Stimulated activated CD8-positive, alpha-beta memory T cell treated with anti-CD3 and anti-CD28 coated beads, Interleukin-4, amount 100 ng/mL, for 4 hours (primary cell): Measurements from ENCODE around the gene WSB1.
"Not testable (repeated sequence)": the region's sequence is repeated elsewhere in the genome, so short reads cannot be mapped to it uniquely, and the experiment has no call there.

Experiments used
- DNase-seq, 2 donors: peaks; one replicate each; pipeline ENCODE4 v3.0.0-alpha.2; 2020; ENCODE audit warnings: low read depth in 2 of 2, low spot score in 1 of 2

Gene WSB1

DNA sequence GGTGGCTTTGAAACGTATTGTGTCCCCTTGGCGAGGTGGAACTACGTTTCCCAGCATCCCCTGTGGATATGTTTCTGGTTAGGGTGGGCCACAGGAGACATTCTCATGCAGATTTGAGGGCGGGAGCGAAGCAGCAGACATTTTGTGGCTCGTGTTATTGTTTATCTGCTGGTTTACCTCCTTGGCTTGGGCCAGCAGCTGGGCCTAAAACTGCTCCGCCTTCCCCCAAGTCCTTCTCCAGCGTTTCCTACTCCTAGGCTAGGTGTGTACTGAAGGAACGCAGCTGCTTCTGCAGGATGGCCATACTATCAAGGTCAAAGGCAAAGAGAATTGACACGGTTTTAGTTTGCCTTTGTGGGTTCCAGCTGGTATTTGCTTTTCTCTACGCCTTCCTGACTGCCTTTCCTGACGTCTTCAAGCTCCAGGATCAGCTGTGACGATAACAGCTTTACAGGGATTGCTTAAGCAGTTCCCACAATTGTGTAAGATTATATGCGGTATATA, 17.2 kb upstream of the WSB1 start:
- DNase-seq = no peak

DNA sequence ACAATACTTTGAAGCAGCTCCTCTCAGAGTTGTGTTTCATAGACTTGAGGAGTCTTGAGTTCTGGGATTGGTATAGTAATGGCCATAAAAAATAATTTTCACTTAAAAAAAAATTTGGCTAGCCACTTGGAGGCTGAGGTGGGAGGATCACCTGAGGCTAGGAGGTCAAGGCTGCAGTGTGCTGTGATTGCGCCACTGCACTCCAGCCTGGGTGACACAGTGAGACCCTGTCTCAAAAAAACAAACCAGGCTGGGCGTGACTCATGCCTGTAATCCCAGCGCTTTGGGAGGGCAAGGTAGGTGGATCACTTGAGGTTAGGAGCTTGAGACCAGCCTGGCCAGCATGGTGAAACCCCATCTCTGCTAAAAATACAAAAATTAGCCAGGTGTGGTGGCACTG, 14.8 kb upstream of the WSB1 start:
- DNase-seq = not testable (repeated sequence)

DNA sequence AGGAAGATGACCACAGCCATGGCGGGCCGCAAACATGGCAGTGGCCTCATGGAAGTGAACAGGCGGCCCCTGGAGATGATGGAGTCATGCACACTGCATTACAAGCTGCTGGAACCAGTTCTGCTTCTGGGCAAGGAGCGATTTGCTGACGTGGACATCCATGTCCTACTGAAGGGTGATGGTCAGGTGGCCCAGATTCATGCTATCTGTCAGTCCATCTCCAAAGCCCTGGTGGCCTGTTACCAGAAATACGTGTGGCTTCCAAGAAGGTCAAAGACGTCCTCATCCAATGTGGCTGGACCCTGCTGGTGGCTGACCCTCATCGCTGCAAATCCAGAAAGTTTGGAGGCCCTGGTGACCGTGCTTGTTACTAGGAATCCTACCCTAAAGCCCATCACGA, 13.4 kb upstream of the WSB1 start:
- no peak for DNase-seq

DNA sequence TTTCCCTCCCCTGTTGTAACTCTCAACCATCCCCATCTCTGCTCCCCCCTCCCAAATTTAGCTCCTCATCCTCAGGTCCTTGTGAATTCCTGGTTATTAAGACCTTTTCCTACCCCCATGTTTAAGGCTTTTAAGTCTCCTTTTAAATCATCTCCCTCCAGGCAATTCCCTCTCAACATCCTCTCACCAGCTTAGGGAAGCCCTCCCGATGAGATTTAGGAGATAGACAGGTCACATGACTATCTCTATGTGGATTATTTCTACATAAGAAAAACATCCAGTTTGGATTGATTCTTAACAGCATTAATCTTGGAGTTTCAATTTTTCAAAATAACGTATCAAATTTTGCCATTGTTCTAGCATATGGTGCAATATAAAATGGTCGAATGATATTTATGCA, 12.5 kb upstream of the WSB1 start:
- no peak for DNase-seq

DNA sequence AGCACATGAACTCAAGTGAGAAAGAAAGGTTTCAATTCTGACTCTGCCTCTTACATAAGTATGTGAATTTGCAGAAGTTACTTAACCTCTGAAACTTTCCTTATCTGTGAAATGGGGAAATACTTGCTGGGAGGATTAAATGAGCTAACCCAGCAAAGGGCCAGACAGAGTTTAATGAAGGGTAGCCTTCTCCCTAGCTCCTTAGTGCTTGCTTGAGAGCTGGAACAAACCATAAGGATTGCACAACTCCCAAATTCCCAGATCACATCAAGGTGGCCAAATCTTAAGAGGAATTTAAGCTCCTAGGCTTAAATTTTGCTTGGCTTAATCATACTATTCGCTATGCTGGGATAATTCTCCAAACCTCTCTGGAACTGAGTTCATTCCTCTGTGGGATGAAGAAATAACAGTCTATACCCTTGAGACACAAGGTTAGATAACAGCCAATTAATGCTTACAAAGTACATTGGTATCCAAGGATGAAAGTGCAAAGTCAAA, 11.8 kb upstream of the WSB1 start:
- no peak for DNase-seq

- DNase-seq = no peak
Observed at GRCh38 chr17:27283060-27283459, 10.9 kb upstream of the WSB1 start.

- DNase-seq = no peak
Observed at GRCh38 chr17:27283751-27284150, 10.2 kb upstream of the WSB1 start.

DNA sequence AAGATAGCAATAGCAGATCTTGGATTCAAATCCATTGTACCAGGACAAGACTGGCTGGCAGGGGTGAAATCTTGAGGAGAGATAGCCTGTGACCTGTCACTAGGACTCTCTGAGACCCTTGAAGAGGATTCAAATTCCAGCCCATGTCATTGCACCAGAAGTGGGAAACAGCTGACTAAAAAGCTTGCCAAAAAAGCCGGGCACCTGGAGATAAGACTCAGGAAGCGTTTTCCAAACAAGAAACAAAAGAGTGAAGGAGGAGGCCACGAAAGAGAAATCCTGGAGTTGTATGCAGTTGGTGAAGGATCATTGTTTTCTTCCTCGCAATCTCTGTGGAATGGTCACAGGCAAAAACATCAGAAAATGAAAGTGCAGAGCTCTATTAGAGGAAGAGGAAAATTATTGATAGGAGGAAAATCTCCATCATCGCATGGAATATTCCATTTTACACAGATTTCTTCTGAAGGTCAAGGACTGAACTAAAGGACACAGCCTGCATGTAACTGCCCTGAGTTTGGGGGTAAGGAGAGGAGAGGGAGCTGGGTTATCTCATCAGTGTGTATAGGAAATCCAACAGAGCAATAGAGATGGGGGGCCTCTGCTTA, 9.0 kb upstream of the WSB1 start:
- DNase-seq = no peak

DNA sequence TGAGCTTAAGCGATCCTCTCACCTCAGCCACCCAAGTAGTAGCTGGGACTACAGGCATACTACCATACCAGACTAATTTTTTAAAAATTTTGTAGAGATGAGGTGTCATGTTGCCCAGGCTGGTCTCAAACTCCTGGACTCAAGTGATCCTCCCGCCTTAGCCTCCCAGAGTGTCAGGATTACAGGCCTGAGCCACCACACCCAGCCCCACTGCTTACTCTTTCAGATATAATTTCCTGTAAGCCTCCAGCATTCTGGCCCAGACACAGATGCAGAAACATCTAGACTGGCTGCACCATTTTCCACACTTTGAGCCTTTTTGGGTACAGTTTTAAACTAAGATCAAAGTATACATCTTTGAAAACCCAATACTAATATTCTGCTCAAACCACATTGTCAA, 8.4 kb upstream of the WSB1 start:
- DNase-seq = no peak

GRCh38 chr17:27288183-27288582, 5.7 kb upstream of the WSB1 start:
- no peak for DNase-seq

DNA sequence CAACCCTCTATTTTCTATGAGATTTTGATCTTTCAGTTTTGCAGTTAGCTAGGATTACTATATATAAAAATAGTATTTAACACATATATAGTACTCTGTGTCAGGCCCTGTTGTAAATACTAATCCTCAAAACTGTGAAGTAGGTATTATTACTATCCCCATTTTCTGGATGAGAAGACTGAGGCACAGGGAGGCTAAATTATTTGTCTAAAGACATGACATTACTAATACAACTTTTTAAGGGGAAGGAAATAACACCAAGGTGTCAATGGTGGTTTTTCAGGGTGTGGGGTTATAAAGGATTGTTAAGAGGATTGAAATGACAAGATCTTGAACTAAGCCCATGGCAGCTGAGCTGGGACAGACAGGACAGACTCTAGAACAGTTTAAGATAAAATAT, 4.1 kb upstream of the WSB1 start:
- no peak for DNase-seq

DNA sequence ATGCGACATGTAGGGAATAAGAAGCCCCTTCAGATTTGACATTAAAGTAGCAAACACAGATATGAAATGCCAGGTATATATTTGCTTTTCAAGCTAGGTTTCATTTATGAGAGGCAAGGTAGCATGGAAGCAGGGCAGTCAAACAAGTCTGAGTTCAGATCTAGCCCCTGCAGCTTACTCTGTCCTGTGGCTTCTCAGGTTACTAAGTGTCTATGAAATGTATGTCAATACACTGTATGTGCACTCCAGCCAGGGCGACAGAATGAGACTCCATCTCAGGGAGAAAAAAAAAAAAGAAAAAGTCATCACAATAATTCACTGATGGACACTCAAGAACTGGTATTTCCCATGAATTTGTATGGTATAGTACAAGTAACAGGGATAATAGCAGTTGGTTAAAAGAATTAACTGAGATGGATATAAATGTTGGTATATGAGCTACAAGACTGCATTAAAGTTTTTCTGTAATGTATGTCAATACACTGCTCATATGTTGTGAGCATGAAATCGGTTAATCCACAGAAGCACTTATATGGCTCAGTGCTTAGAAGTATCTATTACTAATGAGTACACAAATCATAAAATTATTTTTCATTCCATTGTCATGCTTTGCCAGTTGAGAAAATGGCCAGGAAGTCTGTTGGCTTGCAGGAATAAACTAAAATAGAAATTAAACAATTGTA, 2.9 kb upstream of the WSB1 start:
- no peak for DNase-seq

DNA sequence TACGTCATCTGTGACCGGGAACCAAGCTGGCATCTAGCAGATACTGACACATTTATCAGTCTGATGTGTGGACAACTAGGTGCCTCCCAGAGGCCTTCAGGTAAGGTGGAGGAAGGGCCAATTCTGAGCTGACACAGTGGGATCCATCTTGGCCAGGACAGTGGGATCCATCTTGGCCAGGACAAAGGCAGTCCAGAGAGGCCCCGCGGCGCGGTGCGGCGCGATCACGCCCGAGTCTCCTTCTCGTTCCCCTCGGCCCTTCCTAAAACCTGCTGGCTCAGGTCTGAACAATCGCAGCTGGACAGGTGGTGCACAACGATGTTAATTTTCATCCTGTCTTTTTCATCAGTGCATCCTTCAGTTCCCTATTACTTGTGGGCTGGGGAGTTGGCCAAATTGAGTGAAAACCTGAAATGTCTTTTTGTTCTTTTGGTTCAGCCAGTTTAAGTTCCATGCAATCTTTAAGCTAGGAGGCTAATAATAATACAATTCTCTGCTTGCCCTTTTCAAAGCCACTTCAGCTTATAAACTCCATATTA, 486 bp upstream of the WSB1 start:
- no peak for DNase-seq

DNA sequence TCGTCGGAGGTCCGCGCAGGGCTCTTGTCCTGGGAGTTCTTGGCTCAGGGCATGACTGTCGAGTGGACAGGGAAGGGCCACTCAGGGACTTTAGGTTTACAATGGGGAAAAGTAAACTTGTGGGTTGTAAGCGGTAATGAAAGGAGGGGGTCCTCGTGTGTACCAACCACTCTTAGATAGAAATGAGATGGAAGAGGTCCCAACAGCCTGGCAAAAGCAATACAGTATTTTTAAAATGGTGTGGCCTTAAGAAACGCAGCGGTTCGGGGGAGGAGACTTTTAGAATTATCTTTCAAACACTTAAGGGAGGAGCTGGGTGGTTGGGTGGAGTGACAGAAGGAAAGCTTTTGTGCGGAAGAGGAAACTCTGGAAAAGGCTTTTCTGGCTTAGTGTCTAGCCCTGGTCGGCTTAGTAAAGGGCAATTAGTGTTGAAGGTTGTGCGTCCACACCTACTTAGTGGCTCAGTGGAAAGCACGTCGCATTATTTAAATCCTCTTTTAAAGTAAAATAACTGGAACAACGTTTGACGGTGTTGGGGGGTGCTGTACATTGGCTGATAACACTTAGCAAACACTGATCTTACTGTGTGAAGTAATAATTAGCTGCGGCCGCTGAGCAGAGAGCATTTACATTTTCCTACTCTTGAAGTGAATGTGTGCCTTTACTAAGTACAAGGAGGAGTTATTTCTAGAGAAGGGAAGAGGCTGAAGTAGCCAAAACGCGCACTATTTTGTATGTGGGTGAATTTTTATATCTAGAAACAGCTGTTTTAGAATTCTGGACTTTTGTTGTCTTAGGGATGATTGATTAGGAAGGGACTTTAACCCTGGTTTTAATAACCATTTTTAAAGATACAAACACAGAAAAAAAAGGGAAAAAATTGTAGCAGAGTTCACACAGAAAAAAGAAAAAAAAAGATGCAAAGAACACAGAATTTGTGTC, 1.0 kb downstream of the WSB1 start:
- DNase-seq = no peak

DNA sequence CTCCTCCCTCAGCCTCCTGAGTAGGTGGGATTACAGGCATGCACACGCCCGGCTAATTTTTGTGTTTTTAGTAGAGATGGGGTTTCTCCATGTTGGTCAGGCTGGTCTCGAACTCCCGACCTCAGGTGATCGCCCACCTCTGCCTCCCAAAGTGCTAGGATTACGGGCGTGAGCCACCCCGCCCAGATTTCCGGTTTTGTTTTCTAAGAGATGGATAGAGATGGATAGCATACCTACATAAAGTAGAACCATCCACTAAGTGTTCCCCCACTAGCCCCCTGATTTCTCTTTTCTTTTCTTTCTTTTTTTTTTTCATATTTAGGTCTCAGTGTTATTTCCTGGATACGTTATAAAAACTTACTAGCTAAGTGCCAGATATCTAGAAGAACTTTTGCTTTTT, 2.0 kb downstream of the WSB1 start:
- DNase-seq = no peak

GRCh38 chr17:27296428-27296979, 2.6 kb downstream of the WSB1 start:
- DNase-seq = no peak

- no peak for DNase-seq
Observed at GRCh38 chr17:27299384-27300049, 5.6 kb downstream of the WSB1 start.

DNA sequence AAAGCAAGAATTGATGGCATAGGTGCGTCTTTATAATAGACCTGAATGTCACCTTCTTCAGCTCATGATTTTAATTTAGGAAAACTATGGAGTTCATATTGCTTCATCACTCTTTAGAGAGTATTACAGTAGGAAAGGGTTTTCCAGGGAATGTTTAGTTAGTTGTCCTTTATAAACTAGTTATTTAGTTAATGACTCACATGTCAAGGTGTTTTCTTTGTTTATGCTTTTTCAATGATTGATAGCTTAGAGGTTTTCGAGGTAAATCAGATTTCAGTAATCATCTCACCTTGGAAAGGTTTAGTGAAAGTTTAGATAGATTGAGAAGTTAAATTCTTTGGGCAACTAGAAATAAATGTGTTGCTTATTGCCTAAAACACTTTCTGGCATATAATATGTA, 9.8 kb downstream of the WSB1 start:
- DNase-seq = no peak

DNA sequence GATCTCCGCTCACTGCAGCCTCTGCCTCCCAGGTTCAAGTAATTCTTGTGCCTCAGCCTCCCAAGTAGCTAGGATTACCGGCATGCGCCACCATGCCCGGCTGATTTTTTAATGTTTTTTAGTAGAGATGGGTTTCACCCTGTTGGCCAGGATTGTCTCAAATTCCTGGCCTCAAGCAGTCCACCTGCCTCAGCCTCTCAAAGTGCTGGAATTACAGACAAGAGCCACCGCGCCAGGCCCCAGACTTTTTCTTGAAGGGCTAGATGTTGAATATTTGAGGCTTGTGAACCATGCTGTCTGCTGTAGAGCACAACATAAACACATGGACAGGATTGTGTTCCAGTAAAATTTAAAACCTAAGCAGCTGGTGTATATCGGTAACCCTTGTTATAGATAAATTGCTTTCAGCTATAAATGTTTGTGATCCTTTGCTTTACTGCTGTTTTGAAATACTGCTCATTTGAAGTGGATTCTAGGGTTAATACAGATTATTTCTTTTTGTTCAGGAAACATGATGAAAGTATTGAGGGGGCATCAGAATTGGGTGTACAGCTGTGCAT, 12.4 kb downstream of the WSB1 start:
- no peak for DNase-seq

DNA sequence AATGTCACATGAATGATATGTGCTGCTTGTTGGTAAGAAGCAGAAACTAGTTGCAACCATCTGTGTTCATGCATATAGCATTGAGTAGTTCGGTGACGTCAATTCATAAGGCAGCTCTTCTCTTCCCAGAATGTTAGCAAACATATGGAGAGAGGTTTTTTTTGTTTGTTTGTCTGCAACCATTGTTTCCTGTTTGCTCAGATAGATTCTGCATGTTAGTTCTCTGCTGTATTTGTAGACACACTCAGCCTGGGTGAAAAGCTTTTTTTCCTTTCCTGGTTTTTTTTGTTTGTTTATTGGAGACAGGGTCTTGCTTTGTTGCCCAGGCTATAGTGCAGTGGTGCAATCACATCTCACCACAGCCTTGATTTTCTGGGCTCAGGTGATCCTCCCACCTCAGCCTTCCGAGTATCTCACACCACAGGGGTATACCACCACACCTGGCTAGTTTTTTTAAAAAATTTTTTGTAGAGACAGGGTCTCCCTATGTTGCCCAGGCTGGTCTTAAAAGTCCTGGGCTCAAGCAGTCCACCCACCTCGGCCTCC, 16.7 kb downstream of the WSB1 start:
- DNase-seq = no peak
